Activated T-cell treated with anti-CD3 and anti-CD28 coated beads, Interleukin-2, amount 50 U/mL, for 4 hours (primary cell): ENCODE results near the gene RLN3. TPM values are rescaled to one million over a fixed set of nuclear protein-coding genes. Genes with fewer than 3 reads are reported as not detected.
"Not testable (repeated sequence)": the region's sequence is repeated elsewhere in the genome, so short reads cannot be mapped to it uniquely, and the experiment has no call there.

Source experiments
- ATAC-seq, 2 donors: fragments of 200-7000 bp; cut with Tn5 transposase; one replicate each; pipeline ENCODE4 v1.10.0; 2021
- DNase-seq: peaks from one replicate; pipeline ENCODE4 v3.0.0-alpha.2; 2020
- H3K27me3 Mint-ChIP-seq: one replicate; pipeline ENCODE4 v1.8.0; 2021; ENCODE audit warnings: low read depth, mixed read lengths
- H3K36me3 Mint-ChIP-seq: one replicate; pipeline ENCODE4 v1.8.0; 2022; ENCODE audit warnings: mixed read lengths; ENCODE audit not compliant: insufficient read depth
- H3K4me1 Mint-ChIP-seq: one replicate; pipeline ENCODE4 v1.8.0; 2021; ENCODE audit warnings: low read depth, mixed read lengths
- H3K4me3 Mint-ChIP-seq: one replicate; pipeline ENCODE4 v1.8.0; 2021; ENCODE audit warnings: mild to moderate bottlenecking, moderate library complexity, mixed read lengths
- H3K9me3 Mint-ChIP-seq: one replicate; pipeline ENCODE4 v1.8.0; 2021; ENCODE audit warnings: mixed read lengths
- total RNA-seq, 3 donors: library from RNA; stranded (reverse); gene quantifications; one replicate each; pipeline ENCODE4 v1.2.1, GENCODE V29; 2021

RLN3 gene
- total RNA-seq, 3 donors from 2014 or later: not detected

- H3K27me3 Mint-ChIP-seq: no peaks in the 10 kb centered on the region
- H3K4me3 Mint-ChIP-seq: no peak overlapping the region
- no peaks in the 10 kb centered on the region for H3K9me3 Mint-ChIP-seq
- DNase-seq (no peak), ATAC-seq (peak; percentile 40 to 65)
- H3K36me3 Mint-ChIP-seq: no peaks in the 10 kb centered on the region
- H3K4me1 Mint-ChIP-seq: peaks cover 12% of the 10 kb centered on the region
These were observed 4.3 kb upstream of the RLN3 start for GRCh38 chr19:14023404-14024235.

GRCh38 chr19:14026652-14027192, 1.2 kb upstream of the RLN3 start:
- peaks cover 25% of the 10 kb centered on the region for H3K4me1 Mint-ChIP-seq
- not testable (repeated sequence) for H3K36me3 Mint-ChIP-seq, H3K4me3 Mint-ChIP-seq, ATAC-seq, H3K27me3 Mint-ChIP-seq, DNase-seq, H3K9me3 Mint-ChIP-seq

GRCh38 chr19:14028901-14029300, 953 bp downstream of the RLN3 start:
- DNase-seq (no peak), ATAC-seq (no peak)
- peaks cover under 1% of the 10 kb centered on the region for H3K36me3 Mint-ChIP-seq
- H3K9me3 Mint-ChIP-seq: no peaks in the 10 kb centered on the region
- H3K27me3 Mint-ChIP-seq: no peaks in the 10 kb centered on the region
- no peak overlapping the region for H3K4me3 Mint-ChIP-seq
- H3K4me1 Mint-ChIP-seq: peaks cover 29% of the 10 kb centered on the region

GRCh38 chr19:14030997-14031718, 3.2 kb downstream of the RLN3 start:
- no peaks in the 10 kb centered on the region for H3K9me3 Mint-ChIP-seq
- peak overlapping the region; percentile 93 for H3K4me3 Mint-ChIP-seq
- no peaks in the 10 kb centered on the region for H3K27me3 Mint-ChIP-seq
- H3K36me3 Mint-ChIP-seq: peaks cover 4% of the 10 kb centered on the region
- DNase-seq: peak; percentile 84
- ATAC-seq: no peak
- peaks cover 33% of the 10 kb centered on the region for H3K4me1 Mint-ChIP-seq

- peak; percentile 79 to 84 for ATAC-seq
- Mint-ChIP-seq H3K9me3 (no peaks in the 10 kb centered on the region), H3K4me3 (peak within 1 kb of the TSS; percentile 93), H3K4me1 (peaks cover 31% of the 10 kb centered on the region), H3K36me3 (peaks cover 5% of the 10 kb centered on the region), H3K27me3 (no peaks in the 10 kb centered on the region)
- peak; percentile 66 for DNase-seq
These were observed 4.0 kb downstream of the RLN3 start, which contains the start of gene IL27RA for GRCh38 chr19:14031719-14032480. TSS of gene IL27RA (plus strand) at chr19:14031762. CDS start at chr19:14031873, 111 bp downstream.

GRCh38 chr19:14033946-14034345, 6.0 kb downstream of the RLN3 start:
- DNase-seq (no peak), ATAC-seq (no peak)
- Mint-ChIP-seq H3K27me3 (no peaks in the 10 kb centered on the region), H3K4me3 (peak overlapping the region; percentile 22), H3K9me3 (no peaks in the 10 kb centered on the region), H3K36me3 (peaks cover 13% of the 10 kb centered on the region), H3K4me1 (peaks cover 36% of the 10 kb centered on the region)

- Mint-ChIP-seq H3K4me1 (peaks cover 34% of the 10 kb centered on the region), H3K36me3 (peaks cover 13% of the 10 kb centered on the region)
- DNase-seq, H3K4me3 Mint-ChIP-seq, H3K27me3 Mint-ChIP-seq, H3K9me3 Mint-ChIP-seq, ATAC-seq: not testable (repeated sequence)
These were observed 7.2 kb downstream of the RLN3 start for GRCh38 chr19:14035159-14035558.

GRCh38 chr19:14035706-14036105, 7.8 kb downstream of the RLN3 start:
- ATAC-seq (no peak), DNase-seq (no peak)
- Mint-ChIP-seq H3K4me1 (peaks cover 29% of the 10 kb centered on the region), H3K27me3 (no peaks in the 10 kb centered on the region), H3K4me3 (no peak overlapping the region), H3K9me3 (no peaks in the 10 kb centered on the region), H3K36me3 (peaks cover 13% of the 10 kb centered on the region)

GRCh38 chr19:14039181-14039580, 11.2 kb downstream of the RLN3 start:
- Mint-ChIP-seq H3K4me1 (peaks cover 18% of the 10 kb centered on the region), H3K27me3 (no peaks in the 10 kb centered on the region), H3K36me3 (peaks cover 22% of the 10 kb centered on the region), H3K4me3 (no peak overlapping the region), H3K9me3 (no peaks in the 10 kb centered on the region)
- DNase-seq (no peak), ATAC-seq (no peak)

- ATAC-seq: peak; percentile 43 to 51
- not testable (repeated sequence) for H3K4me3 Mint-ChIP-seq, H3K9me3 Mint-ChIP-seq
These were observed 15.0 kb downstream of the RLN3 start for GRCh38 chr19:14042659-14043608.

GRCh38 chr19:14047866-14048265, 19.9 kb downstream of the RLN3 start:
- peaks cover 29% of the 10 kb centered on the region for H3K36me3 Mint-ChIP-seq
- H3K4me1 Mint-ChIP-seq, DNase-seq, H3K4me3 Mint-ChIP-seq, ATAC-seq, H3K9me3 Mint-ChIP-seq, H3K27me3 Mint-ChIP-seq: not testable (repeated sequence)

More at GRCh38 chr19:14042659-14043608, 15.0 kb downstream of the RLN3 start:
- H3K4me1 Mint-ChIP-seq, DNase-seq, H3K27me3 Mint-ChIP-seq: not testable (repeated sequence)
- H3K36me3 Mint-ChIP-seq: peaks cover 23% of the 10 kb centered on the region

- peak; percentile 81 for DNase-seq
- Mint-ChIP-seq H3K4me3 (no peak overlapping the region), H3K4me1 (peaks cover 3% of the 10 kb centered on the region), H3K27me3 (no peaks in the 10 kb centered on the region), H3K36me3 (peaks cover 25% of the 10 kb centered on the region), H3K9me3 (no peaks in the 10 kb centered on the region)
- peak; percentile 93 to 94 for ATAC-seq
These were observed 20.6 kb downstream of the RLN3 start for GRCh38 chr19:14048443-14049153.

- Mint-ChIP-seq H3K27me3 (no peaks in the 10 kb centered on the region), H3K36me3 (peaks cover 25% of the 10 kb centered on the region), H3K4me3 (no peak overlapping the region), H3K4me1 (peaks cover 3% of the 10 kb centered on the region), H3K9me3 (no peaks in the 10 kb centered on the region)
- ATAC-seq: no peak
- DNase-seq: no peak
These were observed 22.6 kb downstream of the RLN3 start for GRCh38 chr19:14050512-14050911.
